ENCODE data around the gene ANKMY1. TPM values are rescaled to one million over a fixed set of nuclear protein-coding genes. Genes with fewer than 3 reads are reported as not detected.

ANKMY1 gene
- total RNA-seq, 1 donor from 2014 or later: 13.0 TPM

- Mint-ChIP-seq H3K4me3 (no peak overlapping the region), H3K27ac (ENCODE audit: unreplicated experiment) (no peak overlapping the region), H3K36me3 (ENCODE audit: low read depth) (peaks cover 81% of the 10 kb centered on the region), H3K27me3 (ENCODE audit: low read depth) (no peaks in the 10 kb centered on the region), H3K9me3 (peaks cover 28% of the 10 kb centered on the region), H3K4me1 (no peaks in the 10 kb centered on the region)
- no peak for TF ChIP-seq CTCF (conservative IDR thresholded peaks at IDR 0.05)
- no peak for DNase-seq (ENCODE audit: low read depth, low spot score)
These were observed 28.3 kb downstream of the ANKMY1 start for GRCh38 chr2:240529344-240529999.

GRCh38 chr2:240528406-240529040 lies 29.3 kb downstream of the ANKMY1 start:
- H3K27me3 Mint-ChIP-seq (ENCODE audit: low read depth): no peaks in the 10 kb centered on the region
- no peak for DNase-seq (ENCODE audit: low read depth, low spot score)
- H3K9me3 Mint-ChIP-seq: peaks cover 26% of the 10 kb centered on the region
- H3K4me3 Mint-ChIP-seq: no peak overlapping the region
- H3K4me1 Mint-ChIP-seq: no peaks in the 10 kb centered on the region
- TF ChIP-seq CTCF (conservative IDR thresholded peaks at IDR 0.05): no peak
- H3K27ac Mint-ChIP-seq (ENCODE audit: unreplicated experiment): no peak overlapping the region
- H3K36me3 Mint-ChIP-seq (ENCODE audit: low read depth): peaks cover 82% of the 10 kb centered on the region

- H3K27ac Mint-ChIP-seq (ENCODE audit: unreplicated experiment): no peak overlapping the region
- H3K36me3 Mint-ChIP-seq (ENCODE audit: low read depth): peaks cover 81% of the 10 kb centered on the region
- DNase-seq (ENCODE audit: low read depth, low spot score): no peak
- no peaks in the 10 kb centered on the region for H3K4me1 Mint-ChIP-seq
- H3K4me3 Mint-ChIP-seq: no peak overlapping the region
- H3K27me3 Mint-ChIP-seq (ENCODE audit: low read depth): no peaks in the 10 kb centered on the region
- peaks cover 25% of the 10 kb centered on the region for H3K9me3 Mint-ChIP-seq
- TF ChIP-seq CTCF (conservative IDR thresholded peaks at IDR 0.05): no peak
These were observed 30.5 kb downstream of the ANKMY1 start for GRCh38 chr2:240527153-240527750.

GRCh38 chr2:240526521-240526920 lies 31.3 kb downstream of the ANKMY1 start:
- Mint-ChIP-seq H3K9me3 (peaks cover 23% of the 10 kb centered on the region), H3K4me1 (no peaks in the 10 kb centered on the region), H3K27me3 (ENCODE audit: low read depth) (no peaks in the 10 kb centered on the region), H3K27ac (ENCODE audit: unreplicated experiment) (no peak overlapping the region), H3K36me3 (ENCODE audit: low read depth) (peaks cover 81% of the 10 kb centered on the region), H3K4me3 (no peak overlapping the region)
- no peak for TF ChIP-seq CTCF (conservative IDR thresholded peaks at IDR 0.05)
- no peak for DNase-seq (ENCODE audit: low read depth, low spot score)

GRCh38 chr2:240525802-240526201 lies 32.0 kb downstream of the ANKMY1 start:
- no peak overlapping the region for H3K27ac Mint-ChIP-seq (ENCODE audit: unreplicated experiment)
- TF ChIP-seq CTCF (conservative IDR thresholded peaks at IDR 0.05): no peak
- peaks cover under 1% of the 10 kb centered on the region for H3K27me3 Mint-ChIP-seq (ENCODE audit: low read depth)
- peaks cover under 1% of the 10 kb centered on the region for H3K4me1 Mint-ChIP-seq
- H3K36me3 Mint-ChIP-seq (ENCODE audit: low read depth): peaks cover 75% of the 10 kb centered on the region
- no peak for DNase-seq (ENCODE audit: low read depth, low spot score)
- H3K9me3 Mint-ChIP-seq: peaks cover 17% of the 10 kb centered on the region
- no peak overlapping the region for H3K4me3 Mint-ChIP-seq

Data from neural crest cell (in vitro differentiated cells).